K562 (cell line): ENCODE data around the gene CMTM8.

Source experiments
- GATA2 ChIP-seq: sonication (generic); formaldehyde crosslinking; IDR thresholded peaks from 2 replicates; pipeline ENCODE4 v1.4.0; 2020; ENCODE audit warnings: mild to moderate bottlenecking, missing genetic modification reagents
- MYC ChIP-seq, 2 experiments: fragments of 250-450 bp in 1 of 2; sonication (Bioruptor Pico) in 1 of 2; IDR thresholded peaks; 2 replicates each; pipeline versions ENCODE4 v1.5.1 to v1.6.1; 2012 to 2021; ENCODE audit warnings: low read depth in 2 of 2, borderline replicate concordance in 1 of 2, improper control_type of control experiment in 1 of 2, low read length in 1 of 2, mild to moderate bottlenecking in 1 of 2, moderate library complexity in 1 of 2
- RAD21 ChIP-seq, 2 experiments: fragments of 250-450 bp in 1 of 2; fragments of 450-650 bp in 1 of 2; sonication (Bioruptor Pico) in 1 of 2; formaldehyde crosslinking in 1 of 2; IDR thresholded peaks in 1 of 2; conservative IDR thresholded peaks in 1 of 2; 2 replicates each; pipeline versions ENCODE4 v1.4.0 to v1.8.0; 2020 to 2022; ENCODE audit warnings: mild to moderate bottlenecking in 2 of 2, moderate library complexity in 1 of 2
- TCF7L2 ChIP-seq: fragments of 150-350 bp; IDR thresholded peaks from 2 replicates; pipeline ENCODE4 v1.6.1; 2016; ENCODE audit warnings: low read depth, mild to moderate bottlenecking, low read length, moderate library complexity
- ZBTB1 ChIP-seq: sonication (generic); formaldehyde crosslinking; IDR thresholded peaks from 2 replicates; pipeline ENCODE4 v1.8.1; 2023; ENCODE audit warnings: missing genetic modification reagents, low read depth, mild to moderate bottlenecking, borderline replicate concordance
- ZNF146 ChIP-seq: IDR thresholded peaks from one replicate; pipeline ENCODE4 v1.6.1; 2018; ENCODE audit warnings: missing compliant biosample characterization; ENCODE audit not compliant: unreplicated experiment
- ZNF444 ChIP-seq: fragments of 250-450 bp; sonication (Bioruptor Pico); IDR thresholded peaks from 2 replicates; pipeline ENCODE4 v1.4.0; 2020; ENCODE audit warnings: mild to moderate bottlenecking, moderate library complexity
- ZNF644 ChIP-seq: fragments of 200-800 bp; sonication (Bioruptor generic); IDR thresholded peaks from 2 replicates; pipeline ENCODE4 v1.6.1; 2016; ENCODE audit warnings: low read depth, missing genetic modification characterization, missing compliant biosample characterization
- TF ChIP-seq, protein P1 (sequence below), 3 experiments: fragments of 200-800 bp in 1 of 3; fragments of 250-450 bp in 1 of 3; fragments of 450-650 bp in 1 of 3; sonication (Bioruptor Pico) in 1 of 3; sonication (Bioruptor generic) in 1 of 3; formaldehyde crosslinking in 1 of 3; IDR thresholded peaks; 2 replicates each; pipeline versions ENCODE4 v1.6.1 to v1.8.0; 2016 to 2022; ENCODE audit warnings: mild to moderate bottlenecking in 2 of 3, missing genetic modification characterization in 2 of 3, missing compliant biosample characterization in 1 of 3, moderate library complexity in 1 of 3
- TF ChIP-seq, protein P2 (sequence below): fragments of 250-450 bp; sonication (Bioruptor Pico); IDR thresholded peaks from 2 replicates; pipeline ENCODE4 v1.4.0; 2020; ENCODE audit warnings: borderline replicate concordance

DNA sequence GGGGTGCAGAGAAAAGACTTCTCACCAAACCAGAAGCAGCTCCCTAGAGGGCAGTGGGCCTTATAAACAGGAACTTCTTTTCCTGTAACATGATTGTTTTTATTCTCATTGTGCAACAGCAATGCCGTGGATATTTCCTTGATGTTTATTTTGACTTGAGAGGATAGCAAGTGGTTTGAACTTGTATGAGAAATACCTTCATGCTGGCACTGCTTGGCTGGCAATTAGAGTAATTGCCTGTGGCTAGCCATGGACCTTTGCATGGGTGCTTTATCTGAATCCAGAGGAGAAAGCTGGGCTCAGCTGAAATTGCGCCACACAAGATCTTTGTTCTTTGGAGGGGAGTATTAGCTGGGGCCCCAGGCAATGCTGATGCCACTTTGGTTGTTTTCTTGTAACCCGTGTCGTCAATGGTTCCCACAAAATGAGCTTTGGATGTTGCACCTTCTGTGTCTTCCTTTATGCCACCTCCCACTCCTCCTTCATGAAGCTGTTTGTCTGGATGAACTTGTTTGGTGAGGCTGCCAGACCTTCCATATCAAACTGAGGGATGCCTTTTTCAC lies 37.9 kb downstream of the CMTM8 start:
- TF ChIP-seq ZNF444 (no peak), MYC (IDR thresholded peaks at IDR 0.05; ENCODE audit: low read depth, low read length) (no peak), MYC (CRISPR knock-in tag; IDR thresholded peaks at IDR 0.05; ENCODE audit: borderline replicate concordance, low read depth) (no peak), ZBTB1 (no peak), RAD21 (CRISPR knock-in tag; conservative IDR thresholded peaks at IDR 0.05 in 1 of 2, IDR thresholded peaks at IDR 0.05 in 1 of 2) (no peak), ZNF146 (no peak), TCF7L2 (no peak), ZNF644 (no peak), GATA2 (CRISPR knock-in tag) (no peak)
- TF ChIP-seq, protein P1, sequence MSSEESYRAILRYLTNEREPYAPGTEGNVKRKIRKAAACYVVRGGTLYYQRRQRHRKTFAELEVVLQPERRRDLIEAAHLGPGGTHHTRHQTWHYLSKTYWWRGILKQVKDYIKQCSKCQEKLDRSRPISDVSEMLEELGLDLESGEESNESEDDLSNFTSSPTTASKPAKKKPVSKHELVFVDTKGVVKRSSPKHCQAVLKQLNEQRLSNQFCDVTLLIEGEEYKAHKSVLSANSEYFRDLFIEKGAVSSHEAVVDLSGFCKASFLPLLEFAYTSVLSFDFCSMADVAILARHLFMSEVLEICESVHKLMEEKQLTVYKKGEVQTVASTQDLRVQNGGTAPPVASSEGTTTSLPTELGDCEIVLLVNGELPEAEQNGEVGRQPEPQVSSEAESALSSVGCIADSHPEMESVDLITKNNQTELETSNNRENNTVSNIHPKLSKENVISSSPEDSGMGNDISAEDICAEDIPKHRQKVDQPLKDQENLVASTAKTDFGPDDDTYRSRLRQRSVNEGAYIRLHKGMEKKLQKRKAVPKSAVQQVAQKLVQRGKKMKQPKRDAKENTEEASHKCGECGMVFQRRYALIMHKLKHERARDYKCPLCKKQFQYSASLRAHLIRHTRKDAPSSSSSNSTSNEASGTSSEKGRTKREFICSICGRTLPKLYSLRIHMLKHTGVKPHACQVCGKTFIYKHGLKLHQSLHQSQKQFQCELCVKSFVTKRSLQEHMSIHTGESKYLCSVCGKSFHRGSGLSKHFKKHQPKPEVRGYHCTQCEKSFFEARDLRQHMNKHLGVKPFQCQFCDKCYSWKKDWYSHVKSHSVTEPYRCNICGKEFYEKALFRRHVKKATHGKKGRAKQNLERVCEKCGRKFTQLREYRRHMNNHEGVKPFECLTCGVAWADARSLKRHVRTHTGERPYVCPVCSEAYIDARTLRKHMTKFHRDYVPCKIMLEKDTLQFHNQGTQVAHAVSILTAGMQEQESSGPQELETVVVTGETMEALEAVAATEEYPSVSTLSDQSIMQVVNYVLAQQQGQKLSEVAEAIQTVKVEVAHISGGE (CRISPR knock-in tag; IDR thresholded peaks at IDR 0.05): no peak
- TF ChIP-seq, protein P2, sequence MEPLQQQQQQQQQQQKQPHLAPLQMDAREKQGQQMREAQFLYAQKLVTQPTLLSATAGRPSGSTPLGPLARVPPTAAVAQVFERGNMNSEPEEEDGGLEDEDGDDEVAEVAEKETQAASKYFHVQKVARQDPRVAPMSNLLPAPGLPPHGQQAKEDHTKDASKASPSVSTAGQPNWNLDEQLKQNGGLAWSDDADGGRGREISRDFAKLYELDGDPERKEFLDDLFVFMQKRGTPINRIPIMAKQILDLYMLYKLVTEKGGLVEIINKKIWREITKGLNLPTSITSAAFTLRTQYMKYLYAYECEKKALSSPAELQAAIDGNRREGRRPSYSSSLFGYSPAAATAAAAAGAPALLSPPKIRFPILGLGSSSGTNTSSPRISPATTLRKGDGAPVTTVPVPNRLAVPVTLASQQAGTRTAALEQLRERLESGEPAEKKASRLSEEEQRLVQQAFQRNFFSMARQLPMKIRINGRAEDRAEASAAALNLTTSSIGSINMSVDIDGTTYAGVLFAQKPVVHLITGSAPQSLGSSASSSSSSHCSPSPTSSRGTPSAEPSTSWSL (CRISPR knock-in tag): no peak
